HAP-1 (cell line): Measurements from ENCODE around the gene CASP1.
"Not testable (repeated sequence)": the region's sequence is repeated elsewhere in the genome, so short reads cannot be mapped to it uniquely, and the experiment has no call there.

Experiments used
- DNase-seq, 2 experiments: peaks; one replicate each; pipeline ENCODE4 v3.0.0-alpha.2; 2016 to 2020; ENCODE audit warnings: low spot score in 2 of 2
- H3K27me3 ChIP-seq: fragments of 250-450 bp; sonication (Bioruptor Pico); 2 replicates; pipeline ENCODE4 v1.5.1; 2020; ENCODE audit warnings: low read depth, mild to moderate bottlenecking, moderate library complexity
- H3K36me3 ChIP-seq: fragments of 250-450 bp; sonication (Bioruptor Pico); replicated peaks from 2 replicates; pipeline ENCODE4 v1.5.1; 2020; ENCODE audit warnings: mild to moderate bottlenecking
- H3K4me1 ChIP-seq: fragments of 250-450 bp; sonication (Bioruptor Pico); 2 replicates; pipeline ENCODE4 v1.5.1; 2020; ENCODE audit warnings: mild to moderate bottlenecking
- H3K4me3 ChIP-seq: fragments of 250-450 bp; sonication (Bioruptor Pico); 2 replicates; pipeline ENCODE4 v1.5.1; 2020; ENCODE audit warnings: mild to moderate bottlenecking, moderate library complexity
- H3K9me3 ChIP-seq: fragments of 250-450 bp; sonication (Bioruptor Pico); 2 replicates; pipeline ENCODE4 v1.5.1; 2020; ENCODE audit warnings: mild to moderate bottlenecking, moderate library complexity
- in situ Hi-C: fragments of 300-500 bp; cut with MboI; formaldehyde crosslinking; loops from 3 replicates; pipeline ENCODE4 v1.14.3; 2020; ENCODE audit warnings: low sequenced_read_pairs, inconsistent platforms, mixed read lengths

Gene CASP1

GRCh38 chr11:105057432-105057831 lies 22.5 kb upstream of the CASP1 start:
- Histone ChIP-seq H3K9me3 (no peaks in the 10 kb centered on the region), H3K27me3 (no peaks in the 10 kb centered on the region), H3K4me1 (no peaks in the 10 kb centered on the region), H3K36me3 (no peaks in the 10 kb centered on the region), H3K4me3 (no peak overlapping the region)
- in situ Hi-C loops: no loop called here
- DNase-seq: no peak

- no peaks in the 10 kb centered on the region for H3K27me3 ChIP-seq
- no peaks in the 10 kb centered on the region for H3K4me1 ChIP-seq
- H3K4me3 ChIP-seq: no peak overlapping the region
- H3K9me3 ChIP-seq: no peaks in the 10 kb centered on the region
- DNase-seq: no peak
- in situ Hi-C loops: no loop called here
- H3K36me3 ChIP-seq: no peaks in the 10 kb centered on the region
These were observed 21.5 kb upstream of the CASP1 start for GRCh38 chr11:105056446-105056845.

- no peaks in the 10 kb centered on the region for H3K4me1 ChIP-seq
- H3K4me3 ChIP-seq: no peak overlapping the region
- DNase-seq: no peak
These were observed 20.0 kb upstream of the CASP1 start for GRCh38 chr11:105054723-105055493.

GRCh38 chr11:105052487-105052886 lies 17.5 kb upstream of the CASP1 start:
- no peak for DNase-seq
- no peaks in the 10 kb centered on the region for H3K36me3 ChIP-seq
- no peaks in the 10 kb centered on the region for H3K4me1 ChIP-seq
- no peaks in the 10 kb centered on the region for H3K9me3 ChIP-seq
- no peak overlapping the region for H3K4me3 ChIP-seq
- no peaks in the 10 kb centered on the region for H3K27me3 ChIP-seq
- in situ Hi-C loops: no loop called here

More at GRCh38 chr11:105054723-105055493, 20.0 kb upstream of the CASP1 start:
- no peaks in the 10 kb centered on the region for H3K9me3 ChIP-seq
- H3K27me3 ChIP-seq: no peaks in the 10 kb centered on the region
- H3K36me3 ChIP-seq: no peaks in the 10 kb centered on the region
- in situ Hi-C loops: no loop called here

GRCh38 chr11:105051559-105051958 lies 16.6 kb upstream of the CASP1 start:
- Histone ChIP-seq H3K4me1 (no peaks in the 10 kb centered on the region), H3K27me3 (no peaks in the 10 kb centered on the region), H3K4me3 (no peak overlapping the region), H3K9me3 (no peaks in the 10 kb centered on the region), H3K36me3 (no peaks in the 10 kb centered on the region)
- DNase-seq: no peak
- in situ Hi-C loops: no loop called here

- no peaks in the 10 kb centered on the region for H3K36me3 ChIP-seq
- in situ Hi-C loops: no loop called here
- no peak overlapping the region for H3K4me3 ChIP-seq
- H3K9me3 ChIP-seq: no peaks in the 10 kb centered on the region
- H3K4me1 ChIP-seq: no peaks in the 10 kb centered on the region
- no peak for DNase-seq
- H3K27me3 ChIP-seq: no peaks in the 10 kb centered on the region
These were observed 14.5 kb upstream of the CASP1 start for GRCh38 chr11:105049481-105049880.

GRCh38 chr11:105046898-105047579 lies 12.1 kb upstream of the CASP1 start:
- Histone ChIP-seq H3K27me3 (no peaks in the 10 kb centered on the region), H3K36me3 (no peaks in the 10 kb centered on the region), H3K4me1 (no peaks in the 10 kb centered on the region), H3K4me3 (no peak overlapping the region), H3K9me3 (no peaks in the 10 kb centered on the region)
- in situ Hi-C loops: no loop called here
- no peak for DNase-seq

GRCh38 chr11:105045676-105046296 lies 10.8 kb upstream of the CASP1 start:
- no peak for DNase-seq
- no peaks in the 10 kb centered on the region for H3K27me3 ChIP-seq
- in situ Hi-C loops: no loop called here
- H3K9me3 ChIP-seq: no peaks in the 10 kb centered on the region
- no peak overlapping the region for H3K4me3 ChIP-seq
- no peaks in the 10 kb centered on the region for H3K36me3 ChIP-seq
- H3K4me1 ChIP-seq: no peaks in the 10 kb centered on the region

GRCh38 chr11:105044557-105045524 lies 9.9 kb upstream of the CASP1 start, which contains the start of gene CARD16:
TSS of gene CARD16 (minus strand) at chr11:105045335. CDS start at chr11:105045297, 38 bp downstream.
- H3K9me3 ChIP-seq, H3K36me3 ChIP-seq, in situ Hi-C loops, H3K4me3 ChIP-seq, DNase-seq, H3K27me3 ChIP-seq, H3K4me1 ChIP-seq: not testable (repeated sequence)

GRCh38 chr11:105042178-105042577 lies 7.2 kb upstream of the CASP1 start:
- Histone ChIP-seq H3K27me3 (no peaks in the 10 kb centered on the region), H3K4me3 (no peak overlapping the region), H3K4me1 (no peaks in the 10 kb centered on the region), H3K9me3 (no peaks in the 10 kb centered on the region), H3K36me3 (no peaks in the 10 kb centered on the region)
- in situ Hi-C loops: no loop called here
- no peak for DNase-seq

GRCh38 chr11:105040703-105041102 lies 5.8 kb upstream of the CASP1 start:
- H3K36me3 ChIP-seq: no peaks in the 10 kb centered on the region
- no peaks in the 10 kb centered on the region for H3K4me1 ChIP-seq
- H3K9me3 ChIP-seq: no peaks in the 10 kb centered on the region
- H3K4me3 ChIP-seq: no peak overlapping the region
- DNase-seq: no peak
- no peaks in the 10 kb centered on the region for H3K27me3 ChIP-seq
- in situ Hi-C loops: no loop called here

- H3K36me3 ChIP-seq, in situ Hi-C loops, H3K4me3 ChIP-seq, H3K27me3 ChIP-seq, DNase-seq, H3K4me1 ChIP-seq, H3K9me3 ChIP-seq: not testable (repeated sequence)
These were observed 556 bp downstream of the CASP1 start for GRCh38 chr11:105034388-105034787.

- Histone ChIP-seq H3K4me1 (no peaks in the 10 kb centered on the region), H3K27me3 (no peaks in the 10 kb centered on the region), H3K9me3 (no peaks in the 10 kb centered on the region), H3K4me3 (no peak overlapping the region), H3K36me3 (no peaks in the 10 kb centered on the region)
- in situ Hi-C loops: no loop called here
- no peak for DNase-seq
These were observed 1.2 kb downstream of the CASP1 start for GRCh38 chr11:105033781-105034180.
